Loucy (cell line): ENCODE measurements around the gene TPK1.
A peak's percentile ranks its signal among the peaks of the same experiment; 100 is the strongest.

Experiments
- H2AFZ ChIP-seq: fragments of 200-600 bp; sonication (generic); 2 replicates; pipeline ENCODE4 v1.6.0; 2016; ENCODE audit warnings: antibody characterized with exemption, mild to moderate bottlenecking, low read length, moderate library complexity
- H3F3A ChIP-seq: fragments of 200-600 bp; 2 replicates; pipeline ENCODE4 v1.6.0; 2016; ENCODE audit warnings: antibody characterized with exemption, low read depth, mild to moderate bottlenecking
- H3K27me3 ChIP-seq: fragments of 200-600 bp; sonication (generic); 2 replicates; pipeline ENCODE4 v1.6.1; 2014; ENCODE audit warnings: low read length, mild to moderate bottlenecking; ENCODE audit not compliant: insufficient read depth, poor library complexity, severe bottlenecking
- H3K36me3 ChIP-seq: fragments of 200-600 bp; sonication (generic); 2 replicates; pipeline ENCODE4 v1.6.1; 2016; ENCODE audit warnings: low read length; ENCODE audit not compliant: insufficient read depth
- H3K4me1 ChIP-seq: fragments of 200-600 bp; sonication (generic); 2 replicates; pipeline ENCODE4 v1.5.1; 2014; ENCODE audit warnings: low read length, mild to moderate bottlenecking; ENCODE audit not compliant: insufficient read depth, poor library complexity, severe bottlenecking
- H3K4me2 ChIP-seq: fragments of 200-600 bp; sonication (generic); 2 replicates; pipeline ENCODE4 v1.6.0; 2014; ENCODE audit warnings: antibody characterized with exemption, low read length, low read depth, mild to moderate bottlenecking; ENCODE audit not compliant: poor library complexity, severe bottlenecking
- H3K4me3 ChIP-seq: fragments of 200-600 bp; sonication (generic); 2 replicates; pipeline ENCODE4 v1.5.1; 2014; ENCODE audit warnings: low read length, mild to moderate bottlenecking, mixed read lengths; ENCODE audit not compliant: poor library complexity, severe bottlenecking
- H3K79me2 ChIP-seq: fragments of 200-600 bp; sonication (generic); 2 replicates; pipeline ENCODE4 v1.6.1; 2014; ENCODE audit warnings: low read length; ENCODE audit not compliant: insufficient read depth
- H3K9ac ChIP-seq: fragments of 200-600 bp; sonication (generic); 2 replicates; pipeline ENCODE4 v1.6.0; 2014; ENCODE audit warnings: mild to moderate bottlenecking, low read depth, low read length, moderate library complexity; ENCODE audit not compliant: poor library complexity, severe bottlenecking
- H3K9me2 ChIP-seq: fragments of 200-600 bp; sonication (generic); replicated peaks from 2 replicates; pipeline ENCODE4 v1.6.1; 2016; ENCODE audit warnings: low read depth, low read length, mixed read lengths
- H3K9me3 ChIP-seq: fragments of 200-600 bp; sonication (generic); 2 replicates; pipeline ENCODE4 v1.6.1; 2014; ENCODE audit warnings: mild to moderate bottlenecking, antibody characterized with exemption, low read length, low read depth; ENCODE audit not compliant: insufficient read depth
- H4K20me1 ChIP-seq: fragments of 200-600 bp; sonication (generic); 2 replicates; pipeline ENCODE4 v1.6.0; 2014; ENCODE audit warnings: antibody characterized with exemption, low read length, mild to moderate bottlenecking; ENCODE audit not compliant: insufficient read depth, poor library complexity, severe bottlenecking
- CTCF ChIP-seq: fragments of 200-600 bp; sonication (generic); conservative IDR thresholded peaks from 2 replicates; pipeline ENCODE4 v1.5.1; 2014; ENCODE audit warnings: mild to moderate bottlenecking, antibody characterized with exemption, low read length
- EZH2phosphoT487 ChIP-seq: fragments of 200-600 bp; IDR thresholded peaks from 2 replicates; pipeline ENCODE4 v1.6.1; 2018; ENCODE audit warnings: antibody characterized with exemption, mild to moderate bottlenecking, moderate library complexity, borderline replicate concordance

Gene TPK1

GRCh38 chr7:144848078-144848477 lies 12.2 kb upstream of the TPK1 start:
- no peak for TF ChIP-seq CTCF
- TF ChIP-seq EZH2phosphoT487 = no peak
- Histone ChIP-seq H3K9me2 (no peaks in the 10 kb centered on the region), H3F3A (no peaks in the 10 kb centered on the region), H3K9me3 (no peaks in the 10 kb centered on the region; the same call in 1 of the 2 replicates), H2AFZ (no peak overlapping the region), H3K4me1 (no peaks in the 10 kb centered on the region), H3K27me3 (no peaks in the 10 kb centered on the region), H3K79me2 (no peaks in the 10 kb centered on the region), H3K9ac (no peak overlapping the region), H3K4me3 (no peak overlapping the region), H4K20me1 (no peaks in the 10 kb centered on the region), H3K36me3 (no peaks in the 10 kb centered on the region), H3K4me2 (no peak overlapping the region)

GRCh38 chr7:144842377-144842851 lies 6.6 kb upstream of the TPK1 start:
- no peaks in the 10 kb centered on the region for H3K79me2 ChIP-seq
- no peak overlapping the region for H3K9ac ChIP-seq
- H3K9me2 ChIP-seq = no peaks in the 10 kb centered on the region
- H3K4me1 ChIP-seq = no peaks in the 10 kb centered on the region
- H3K9me3 ChIP-seq = no peaks in the 10 kb centered on the region
- H3K4me3 ChIP-seq = no peak overlapping the region
- no peak overlapping the region for H2AFZ ChIP-seq
- no peaks in the 10 kb centered on the region for H4K20me1 ChIP-seq
- no peak overlapping the region for H3K4me2 ChIP-seq
- TF ChIP-seq CTCF (no peak), EZH2phosphoT487 (no peak)
- H3F3A ChIP-seq = no peaks in the 10 kb centered on the region
- no peaks in the 10 kb centered on the region for H3K27me3 ChIP-seq
- no peaks in the 10 kb centered on the region for H3K36me3 ChIP-seq

GRCh38 chr7:144836545-144836842 lies 641 bp upstream of the TPK1 start:
- H2AFZ ChIP-seq = no peak overlapping the region
- no peaks in the 10 kb centered on the region for H3K79me2 ChIP-seq
- H3K4me3 ChIP-seq = peak overlapping the region; percentile 81

More at GRCh38 chr7:144836545-144836842, 641 bp upstream of the TPK1 start:
- H3K4me2 ChIP-seq = peak overlapping the region; percentile 21
- no peaks in the 10 kb centered on the region for H4K20me1 ChIP-seq
- H3F3A ChIP-seq = no peaks in the 10 kb centered on the region
- H3K9me3 ChIP-seq = no peaks in the 10 kb centered on the region
- H3K36me3 ChIP-seq = no peaks in the 10 kb centered on the region
- no peaks in the 10 kb centered on the region for H3K27me3 ChIP-seq
- H3K9me2 ChIP-seq = no peaks in the 10 kb centered on the region
- no peaks in the 10 kb centered on the region for H3K4me1 ChIP-seq
- H3K9ac ChIP-seq = no peak overlapping the region
- TF ChIP-seq EZH2phosphoT487 (no peak), CTCF (no peak)
